Coronary artery (tissue), 2 donors: ENCODE results near the gene CHD9.

Experiments used
- DNase-seq: peaks from one replicate; pipeline ENCODE4 v3.0.0-alpha.2; 2017; ENCODE audit warnings: low spot score
- H3K27ac ChIP-seq, 2 donors: fragments of 200-600 bp; sonication (generic); one replicate each; pipeline ENCODE4 v1.5.1; 2016 to 2019
- H3K4me3 ChIP-seq: fragments of 200-600 bp; sonication (generic); 2 replicates; pipeline ENCODE4 v1.5.1; 2016; ENCODE audit warnings: mild to moderate bottlenecking, moderate library complexity
- CTCF ChIP-seq: fragments of 200-600 bp; sonication (generic); IDR thresholded peaks from one replicate; pipeline ENCODE4 v1.5.1; 2019; ENCODE audit warnings: antibody characterized with exemption

CHD9 gene

DNA sequence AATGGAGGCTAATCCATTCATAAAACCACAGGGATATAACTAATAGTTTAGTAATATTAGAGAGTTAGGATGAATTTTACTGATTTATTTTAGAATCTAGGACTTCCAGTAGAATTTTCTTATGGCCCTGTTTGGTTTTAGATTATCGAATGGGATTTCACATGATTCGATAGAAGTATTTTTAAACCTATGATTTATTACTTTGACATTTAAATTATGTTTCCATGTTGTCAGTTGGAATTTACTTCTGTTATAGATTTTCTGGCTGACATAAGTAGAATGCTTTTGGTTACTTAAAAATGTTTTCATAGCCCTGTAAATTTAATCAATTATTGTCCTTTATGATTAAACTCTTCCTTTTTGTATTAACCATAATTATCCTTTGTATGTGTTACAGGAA, 158.8 kb downstream of the CHD9 start:
- DNase-seq, result no peak
- Histone ChIP-seq H3K27ac (peak overlapping the region in 1 of 2 donors; percentile 7), H3K4me3 (no peak overlapping the region)
- no peak for TF ChIP-seq CTCF

DNA sequence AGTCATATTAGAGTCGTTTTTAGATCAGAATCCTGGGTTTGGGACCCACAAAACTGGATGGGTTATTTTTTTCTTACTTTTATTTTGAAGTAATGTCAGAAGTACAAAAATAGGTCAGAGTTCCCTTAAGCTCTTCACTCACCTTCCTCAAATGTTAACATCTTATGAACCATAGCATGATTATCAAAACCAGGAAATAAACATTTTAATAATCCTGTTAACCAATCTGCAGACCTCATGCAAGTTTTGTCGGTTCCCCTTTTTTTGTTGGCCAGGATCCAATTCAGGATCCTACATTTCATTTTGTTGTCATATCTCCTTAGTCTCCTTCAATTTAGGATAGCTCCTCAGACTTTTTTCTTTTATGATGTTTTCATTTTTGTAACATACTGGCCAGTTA, 162.0 kb downstream of the CHD9 start:
- H3K27ac ChIP-seq, result no peak overlapping the region
- no peak for TF ChIP-seq CTCF
- no peak for DNase-seq
- no peak overlapping the region for H3K4me3 ChIP-seq

DNA sequence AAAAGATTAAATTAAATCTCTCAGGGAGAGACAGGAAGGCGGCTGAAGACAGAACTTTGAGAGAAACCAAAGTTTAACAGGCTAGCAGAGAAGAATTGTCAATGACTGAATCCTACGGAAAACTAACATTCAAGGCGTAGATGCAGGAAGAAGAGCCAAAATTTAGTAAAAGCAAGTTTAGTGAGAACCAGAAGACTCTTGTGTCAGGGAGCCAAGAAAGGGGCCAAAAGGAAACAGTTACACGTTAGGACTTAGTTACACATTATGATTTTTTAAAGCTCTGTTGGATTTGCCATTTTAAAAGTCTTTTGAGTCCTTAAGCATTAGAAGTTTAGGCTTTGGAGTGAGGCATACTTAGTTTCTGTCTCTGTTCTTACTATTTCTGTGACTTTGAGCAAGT, 164.6 kb downstream of the CHD9 start:
- DNase-seq, result no peak
- TF ChIP-seq CTCF, result no peak
- Histone ChIP-seq H3K27ac (peak overlapping the region; percentile 21 to 49), H3K4me3 (no peak overlapping the region)

DNA sequence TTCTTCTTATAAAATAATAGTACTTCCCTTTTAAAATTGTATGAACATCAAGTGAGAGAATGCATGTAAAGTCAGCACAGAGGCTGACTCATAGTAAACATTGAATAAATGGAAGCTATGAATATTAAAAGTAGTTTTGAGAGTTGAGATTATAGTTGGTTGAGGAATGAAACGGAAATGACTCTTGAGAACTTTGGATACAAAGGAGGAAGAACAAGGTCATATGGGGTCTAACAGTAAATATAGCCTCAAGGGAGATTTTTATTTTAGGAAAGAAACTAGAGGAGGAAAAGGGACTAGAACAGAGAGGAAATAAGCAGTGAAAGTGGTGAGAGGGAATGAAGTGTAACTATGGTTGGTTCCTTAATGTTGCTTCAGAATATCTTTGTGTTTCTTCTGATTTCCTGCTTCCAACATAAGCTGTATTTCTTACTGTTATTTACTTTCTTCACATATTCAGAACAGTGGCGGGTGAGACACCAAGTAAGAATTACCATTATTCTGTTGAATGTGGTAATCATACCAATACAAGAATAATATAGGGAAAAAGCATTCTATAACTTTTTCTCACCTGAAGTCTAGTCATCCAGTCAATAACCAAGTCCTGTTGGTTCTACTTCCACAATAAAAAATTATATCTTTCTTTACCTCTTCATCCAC, 165.1 kb downstream of the CHD9 start:
- no peak for DNase-seq

GRCh38 chr16:53220585-53220984, 165.8 kb downstream of the CHD9 start:
- H3K27ac ChIP-seq, result peak overlapping the region; percentile 16 to 21
- no peak for TF ChIP-seq CTCF
- H3K4me3 ChIP-seq, result no peak overlapping the region
- DNase-seq, result no peak

More for the DNA sequence above, 165.1 kb downstream of the CHD9 start:
- no peak overlapping the region for H3K4me3 ChIP-seq
- peak overlapping the region; percentile 21 to 49 for H3K27ac ChIP-seq
- no peak for TF ChIP-seq CTCF

DNA sequence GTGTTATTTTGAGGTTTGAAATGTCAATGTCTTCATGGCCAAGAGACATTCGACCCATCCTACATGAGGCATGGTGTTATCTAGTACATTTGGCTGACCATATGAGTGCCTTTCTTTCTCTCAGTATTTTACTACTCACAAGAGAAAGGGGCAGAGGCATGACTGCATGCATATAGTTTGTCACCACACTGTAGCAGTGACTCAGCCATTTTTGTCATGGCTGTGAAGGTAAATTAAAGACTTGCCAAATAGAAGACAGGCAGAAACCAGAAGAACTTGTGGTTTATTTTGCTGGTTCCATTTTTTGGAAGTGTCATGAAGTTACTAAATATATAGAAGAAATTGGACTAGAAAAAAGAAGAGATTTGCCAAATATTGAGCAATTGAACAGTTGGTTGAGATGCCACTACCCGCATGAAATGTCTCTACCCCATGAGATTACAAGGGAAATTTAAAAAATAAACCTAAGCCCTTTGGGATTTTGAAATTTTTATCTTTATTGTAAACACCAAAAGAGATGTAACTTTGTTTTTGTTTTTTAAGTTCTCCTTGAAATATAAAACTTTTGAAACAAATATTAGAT, 170.3 kb downstream of the CHD9 start:
- no peak for DNase-seq
- TF ChIP-seq CTCF, result no peak
- no peak overlapping the region for H3K27ac ChIP-seq
- no peak overlapping the region for H3K4me3 ChIP-seq
